GM18909 (cell line): Measurements from ENCODE around the gene ADARB2.

Source experiments
- ATAC-seq: cut with Tn5 transposase; IDR thresholded peaks from one replicate; pipeline ENCODE4 v1.9.1; 2021; ENCODE audit warnings: mild to moderate bottlenecking; ENCODE audit not compliant: unreplicated experiment, poor library complexity

ADARB2 gene

DNA sequence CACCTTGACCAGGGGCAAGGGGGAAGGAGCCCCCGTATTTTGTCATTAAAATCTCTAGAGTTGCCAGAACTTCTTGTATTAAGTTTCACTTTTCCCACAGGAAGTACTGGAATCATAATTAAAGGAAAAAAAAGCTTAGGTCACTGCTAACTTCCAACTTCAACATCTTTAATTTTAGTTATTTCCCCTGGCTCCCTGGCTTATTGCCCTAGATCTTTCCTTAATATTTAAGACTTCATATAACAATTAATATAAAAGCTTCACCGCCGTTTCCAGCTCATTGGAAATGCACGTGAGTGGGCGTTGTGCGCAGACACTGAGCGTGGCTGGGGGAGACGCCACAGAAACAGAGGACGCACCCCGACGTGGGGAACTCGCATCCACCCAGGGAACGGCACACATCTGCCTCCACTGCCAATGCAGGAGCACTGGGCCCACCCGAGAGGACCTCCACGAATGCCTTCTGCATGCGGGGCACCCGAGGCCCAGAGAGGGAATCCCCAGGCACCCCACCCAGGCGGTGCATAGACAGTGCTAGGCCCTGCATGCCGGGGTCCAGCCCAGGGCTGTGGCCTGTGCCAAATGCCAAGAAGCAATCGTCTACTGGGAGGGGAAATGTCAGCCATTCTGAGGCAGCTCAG, 72.2 kb downstream of the ADARB2 start:
- no peak for ATAC-seq

GRCh38 chr10:1664333-1664964, 72.9 kb downstream of the ADARB2 start:
- ATAC-seq: no peak

DNA sequence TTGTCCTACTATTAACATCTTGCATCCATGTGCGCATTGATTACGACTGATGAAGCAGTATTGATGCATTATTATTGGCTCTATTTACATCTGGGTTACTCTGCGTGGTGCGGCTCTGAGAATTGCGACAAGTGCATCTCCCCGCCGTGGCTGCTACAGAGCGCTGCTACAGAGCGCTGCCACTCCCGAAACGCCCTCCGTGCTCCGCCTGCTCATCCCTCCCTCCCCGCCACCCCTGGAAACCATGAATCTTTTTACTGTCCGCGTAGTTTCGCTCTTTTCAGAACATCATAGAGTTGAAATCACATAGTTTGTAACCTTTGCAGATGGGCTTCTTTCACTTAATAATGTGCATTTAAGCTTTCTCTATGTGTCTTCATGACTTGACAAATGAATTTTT, 74.1 kb downstream of the ADARB2 start:
- ATAC-seq: no peak

GRCh38 chr10:1662438-1663025, 74.8 kb downstream of the ADARB2 start:
- ATAC-seq: no peak

DNA sequence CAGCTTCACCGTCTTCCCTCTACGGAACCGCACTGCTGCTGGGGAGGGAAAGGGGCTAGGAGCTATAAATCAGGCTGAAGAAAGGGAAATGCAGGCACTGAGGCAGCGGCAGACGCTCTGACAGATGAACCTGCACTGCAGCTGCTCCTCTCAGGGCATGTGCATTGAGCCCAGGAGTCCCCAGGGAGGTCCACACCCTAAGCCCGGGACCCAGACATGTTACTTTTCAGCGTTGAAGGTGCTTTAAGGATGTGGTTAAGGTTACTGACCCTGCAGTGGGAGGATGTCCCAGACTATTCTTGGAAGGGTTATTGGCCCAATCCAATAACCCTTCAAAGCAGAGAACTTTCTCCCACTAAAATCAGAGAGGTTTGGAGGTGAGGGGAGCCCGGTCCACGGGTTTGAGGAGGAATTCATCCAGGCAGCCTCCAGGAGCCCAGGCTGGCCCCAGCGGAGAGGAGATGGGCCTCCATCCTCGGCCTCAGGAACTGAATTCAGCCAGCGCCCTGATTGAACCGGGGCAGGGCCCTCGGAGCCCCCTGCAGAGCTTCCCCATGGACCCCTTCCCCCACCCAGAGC, 75.4 kb downstream of the ADARB2 start:
- peak; percentile 81 for ATAC-seq

DNA sequence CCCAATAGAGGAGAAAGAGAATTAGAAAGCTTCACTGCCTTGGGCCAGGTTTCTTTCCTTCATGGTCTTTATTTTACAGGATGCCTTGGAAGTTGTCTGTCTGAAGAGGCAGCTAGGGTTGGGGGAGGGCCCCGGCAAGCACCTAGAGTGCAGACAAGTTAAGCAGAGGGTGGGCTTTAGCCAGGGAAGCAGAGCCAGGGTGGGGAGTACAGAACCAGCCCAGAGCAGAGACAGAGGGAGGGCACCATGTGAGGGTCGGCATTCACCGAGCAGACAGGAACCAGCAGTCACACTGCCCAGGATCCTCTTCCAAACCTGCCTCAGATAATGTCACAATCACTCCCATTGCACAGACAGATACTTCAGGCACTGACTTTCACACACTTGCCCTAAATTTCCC, 75.9 kb downstream of the ADARB2 start:
- ATAC-seq: peak; percentile 21

DNA sequence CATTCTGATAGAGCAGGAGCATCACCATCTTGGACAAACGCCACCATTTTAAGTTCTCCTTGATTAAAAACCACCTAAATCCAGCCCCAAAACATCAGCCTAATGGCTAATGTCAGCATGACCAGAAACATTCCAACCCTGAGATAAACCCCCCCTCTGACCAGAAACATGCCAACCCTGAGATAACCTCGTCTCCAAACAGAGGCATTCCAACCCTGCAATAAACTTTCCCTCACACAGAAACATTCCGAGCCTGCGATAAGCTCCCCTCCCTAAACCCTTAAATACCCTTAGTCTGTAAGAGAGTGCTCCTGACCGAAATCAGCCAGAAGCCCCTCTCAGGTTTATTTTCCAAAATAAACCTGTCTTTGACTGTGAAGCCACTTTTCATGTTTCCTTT, 76.5 kb downstream of the ADARB2 start:
- ATAC-seq: no peak

- ATAC-seq: no peak
Observed at GRCh38 chr10:1660386-1660785, 76.9 kb downstream of the ADARB2 start.

DNA sequence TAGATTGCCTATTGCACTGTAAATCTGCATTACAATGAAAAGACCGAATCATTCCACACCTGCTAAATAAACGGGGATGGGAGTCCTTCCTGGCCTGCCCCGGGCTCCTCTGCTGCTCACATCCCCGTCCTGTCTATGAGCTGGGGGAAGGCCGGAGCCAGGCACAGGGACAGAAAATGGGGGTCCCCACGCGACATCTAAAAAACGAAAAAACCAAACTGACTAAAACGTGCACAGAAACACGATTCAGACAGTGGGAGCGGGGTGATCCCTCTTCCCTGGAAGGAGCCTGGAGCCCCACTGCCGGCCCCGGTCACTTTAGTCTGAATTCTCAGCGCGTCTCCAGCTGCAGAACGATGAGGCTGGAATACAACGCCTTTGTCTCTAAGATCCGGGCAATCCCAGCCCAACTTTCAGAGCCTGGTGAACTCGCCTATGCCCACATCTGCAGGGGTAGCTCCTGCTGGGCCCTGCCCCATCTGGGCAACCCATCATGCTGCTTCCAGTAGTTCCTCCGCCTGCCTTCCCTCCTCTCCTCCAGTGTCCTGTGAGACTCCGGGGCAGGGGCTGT, 78.0 kb downstream of the ADARB2 start:
- no peak for ATAC-seq

GRCh38 chr10:1658658-1659057, 78.7 kb downstream of the ADARB2 start:
- ATAC-seq: no peak

DNA sequence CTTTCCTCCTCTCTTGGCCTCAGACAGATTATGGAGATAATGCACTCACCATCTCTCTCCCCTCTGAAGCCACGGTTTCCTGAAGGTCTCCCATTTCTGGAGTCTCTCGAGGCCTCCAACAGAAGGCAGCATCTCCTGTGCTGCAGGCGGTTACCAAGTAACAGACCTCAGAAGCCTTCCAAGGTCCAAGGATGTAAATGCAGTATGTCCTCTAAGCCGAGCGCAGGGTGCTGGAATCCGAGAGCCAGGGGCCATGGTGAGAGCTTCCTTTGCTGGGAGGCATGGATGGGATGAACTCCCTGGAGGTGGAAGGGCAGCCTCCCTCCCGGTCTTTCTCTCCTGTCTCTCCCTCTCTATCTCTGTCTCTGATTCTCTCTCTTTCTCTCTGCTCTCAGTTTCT, 79.8 kb downstream of the ADARB2 start:
- no peak for ATAC-seq

DNA sequence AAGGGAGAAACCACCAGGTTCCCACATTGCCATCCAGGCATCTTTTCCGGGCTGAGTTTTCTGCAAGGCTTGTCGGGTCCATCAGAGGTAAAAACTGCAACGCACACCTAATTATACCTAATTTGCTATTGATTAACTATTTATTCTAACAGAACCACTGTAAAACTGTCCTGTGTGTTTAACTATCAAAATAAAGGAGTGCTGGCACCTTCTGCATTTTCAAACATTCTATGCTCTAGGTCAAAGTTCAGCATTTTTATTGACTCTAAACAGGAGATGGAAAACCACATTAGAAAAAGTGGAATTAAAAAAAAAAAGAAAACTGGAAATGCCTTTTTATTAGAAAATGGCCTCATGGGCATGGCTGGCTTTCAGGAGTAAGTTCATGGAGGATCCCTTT, 82.0 kb downstream of the ADARB2 start:
- ATAC-seq: no peak

DNA sequence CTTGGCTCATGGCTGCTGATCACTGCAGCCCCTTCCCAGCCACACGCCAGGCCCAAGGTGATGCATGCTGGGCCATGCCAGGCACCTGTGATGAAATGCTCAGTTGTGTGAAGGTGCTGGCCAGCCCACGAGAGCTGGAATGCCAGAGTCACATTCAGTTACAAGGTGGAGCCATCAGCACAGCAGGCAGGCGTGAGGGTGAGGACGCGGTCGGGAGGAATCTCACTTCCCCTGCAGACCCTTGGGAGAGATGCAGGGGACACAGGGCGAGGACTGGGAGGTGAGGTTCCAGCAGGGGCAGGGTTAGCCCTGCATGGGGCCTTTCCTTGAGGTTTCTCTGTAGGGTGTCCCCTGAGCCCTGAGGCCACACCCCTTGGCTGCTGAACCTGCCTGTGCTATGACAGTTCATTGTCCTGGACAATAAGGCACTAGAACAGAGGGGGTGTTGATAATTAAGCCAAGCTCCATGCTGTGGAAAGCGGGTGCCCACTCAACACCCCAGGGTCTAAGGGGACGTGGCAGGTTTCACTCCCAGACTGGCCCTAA, 82.4 kb downstream of the ADARB2 start:
- no peak for ATAC-seq

DNA sequence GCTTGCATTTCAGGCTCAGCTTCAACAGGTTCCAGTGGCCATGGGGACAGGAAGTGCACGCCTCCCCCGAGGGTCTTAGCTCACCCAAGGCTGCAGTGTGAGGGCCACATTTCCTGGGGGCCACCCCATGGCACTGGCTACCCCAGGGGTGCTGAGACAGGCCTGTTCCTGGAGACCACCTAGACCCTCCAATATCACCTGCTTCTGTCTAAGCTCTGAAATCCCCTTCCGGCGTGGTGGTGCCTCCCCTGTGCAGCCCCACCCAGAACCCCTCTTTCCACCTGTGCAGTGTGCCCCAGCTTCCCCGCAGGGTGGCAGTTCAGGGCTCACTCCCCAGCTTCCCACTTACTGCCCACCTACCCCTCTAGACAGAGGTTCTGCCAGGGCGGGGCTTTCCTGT, 83.1 kb downstream of the ADARB2 start:
- ATAC-seq: no peak

- ATAC-seq: no peak
Observed at GRCh38 chr10:1653321-1653720, 84.0 kb downstream of the ADARB2 start.

DNA sequence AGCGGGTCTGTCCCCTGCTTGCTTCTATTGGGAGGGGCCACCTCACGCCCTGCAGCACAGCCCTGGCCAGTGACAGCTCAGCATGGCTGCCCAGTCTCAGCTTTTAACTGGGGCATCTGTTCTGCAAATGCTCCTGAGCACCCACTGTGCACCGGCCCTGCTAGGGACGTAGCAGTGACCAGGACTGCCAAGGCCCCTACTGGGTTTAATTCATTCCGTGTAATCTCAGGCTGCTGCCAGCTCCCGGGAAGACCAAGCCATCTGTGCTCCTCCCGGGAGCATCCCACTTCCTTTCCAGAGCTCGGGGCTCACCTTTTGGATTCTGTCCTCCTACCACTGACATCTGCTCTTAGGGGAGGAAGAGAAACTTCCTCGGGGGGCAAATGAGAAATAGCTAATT, 85.2 kb downstream of the ADARB2 start:
- ATAC-seq: no peak

- no peak for ATAC-seq
Observed at GRCh38 chr10:1651270-1651966, 85.9 kb downstream of the ADARB2 start.

GRCh38 chr10:1650542-1651269, 86.6 kb downstream of the ADARB2 start:
- no peak for ATAC-seq

DNA sequence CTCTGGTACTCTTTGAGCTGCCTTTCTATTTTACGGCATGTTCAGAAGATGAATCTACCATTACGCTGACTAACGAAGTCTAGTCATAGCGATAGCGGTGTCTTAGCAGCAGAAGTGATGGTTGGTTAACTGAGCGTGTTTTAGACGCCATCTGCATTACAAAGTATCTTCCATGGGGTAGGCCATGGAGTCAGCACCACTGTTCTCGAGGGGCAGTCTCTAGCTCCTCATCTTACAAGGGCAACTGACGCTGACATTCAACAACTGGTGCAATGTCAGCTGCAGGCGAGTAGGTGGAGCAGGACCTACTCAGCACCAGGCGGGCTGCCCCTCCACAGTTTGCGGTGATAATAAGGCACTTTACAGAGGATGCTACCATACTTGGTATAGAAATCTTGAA, 88.7 kb downstream of the ADARB2 start:
- no peak for ATAC-seq

DNA sequence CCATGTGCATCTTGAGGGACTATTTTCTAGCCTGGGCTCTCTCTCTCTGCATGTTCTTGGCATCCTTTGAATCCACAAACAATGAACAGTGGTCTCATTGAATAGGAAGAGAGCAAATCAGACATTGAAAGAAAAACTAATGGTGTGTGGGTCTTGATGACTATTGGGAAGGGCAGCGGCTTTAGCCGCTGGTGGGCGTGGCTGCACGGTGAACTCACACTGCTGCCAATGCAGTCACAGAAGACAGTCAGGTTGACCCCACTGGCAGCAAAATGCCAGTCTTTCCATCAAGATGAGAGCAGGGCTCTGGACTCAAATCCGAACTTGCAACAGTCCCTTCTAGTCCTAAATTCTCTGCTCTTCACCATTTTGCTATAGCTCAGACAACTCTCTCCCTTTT, 91.0 kb downstream of the ADARB2 start:
- ATAC-seq: no peak
